ENCODE results near the gene SLC24A4.

GRCh38 chr14:92426237-92426636 lies 103.3 kb downstream of the SLC24A4 start:
- TF ChIP-seq CTCF (IDR thresholded peaks at IDR 0.05; ENCODE audit: low read depth, low read length, poor library complexity, severe bottlenecking) (no peak), EZH2phosphoT487 (IDR thresholded peaks at IDR 0.05; ENCODE audit: borderline replicate concordance, low read length) (no peak)
